SU-DHL-6 (cell line): ENCODE data around the gene PRR20G.

ENCODE experiments used
- H2AFZ ChIP-seq: fragments of 200-600 bp; sonication (generic); 2 replicates; pipeline ENCODE4 v1.6.1; 2014; ENCODE audit warnings: low read depth, mild to moderate bottlenecking, moderate library complexity, mixed read lengths, antibody characterized with exemption, low read length; ENCODE audit not compliant: severe bottlenecking
- H3F3A ChIP-seq: fragments of 200-600 bp; shearing (Covaris generic); 2 replicates; pipeline ENCODE4 v1.6.0; 2016; ENCODE audit warnings: antibody characterized with exemption, mild to moderate bottlenecking; ENCODE audit not compliant: insufficient read depth
- H3K27ac ChIP-seq: fragments of 200-600 bp; sonication (generic); 2 replicates; pipeline ENCODE4 v1.5.1; 2016; ENCODE audit warnings: low read depth, mild to moderate bottlenecking, low read length, moderate library complexity, mixed read lengths
- H3K27me3 ChIP-seq: fragments of 200-600 bp; sonication (generic), shearing (Covaris generic); 2 replicates; pipeline ENCODE4 v1.6.0; 2014; ENCODE audit warnings: mild to moderate bottlenecking, low read length
- H3K36me3 ChIP-seq: fragments of 200-600 bp; sonication (generic); 2 replicates; pipeline ENCODE4 v1.6.1; 2014; ENCODE audit warnings: mild to moderate bottlenecking, low read length, mixed read lengths
- H3K4me2 ChIP-seq: fragments of 300-600, 200-600 bp; shearing (Covaris generic), sonication (generic); 2 replicates; pipeline ENCODE4 v1.6.0; 2014; ENCODE audit warnings: low read length, low read depth, mild to moderate bottlenecking; ENCODE audit not compliant: poor library complexity, severe bottlenecking
- H3K4me3 ChIP-seq: fragments of 200-600 bp; sonication (generic); 2 replicates; pipeline ENCODE4 v1.5.1; 2014; ENCODE audit warnings: antibody characterized with exemption, low read length, mild to moderate bottlenecking, mixed read lengths; ENCODE audit not compliant: insufficient read depth, poor library complexity, severe bottlenecking
- H3K79me2 ChIP-seq: fragments of 200-600 bp; sonication (generic); 2 replicates; pipeline ENCODE4 v1.6.1; 2014; ENCODE audit warnings: mild to moderate bottlenecking, low read length, moderate library complexity; ENCODE audit not compliant: insufficient read depth
- H3K9ac ChIP-seq: fragments of 200-600 bp; sonication (generic); 2 replicates; pipeline ENCODE4 v1.7.0; 2014; ENCODE audit warnings: mild to moderate bottlenecking, low read length
- H3K9me2 ChIP-seq: fragments of 200-600 bp; sonication (generic); replicated peaks from 2 replicates; pipeline ENCODE4 v1.6.1; 2014; ENCODE audit warnings: low read length; ENCODE audit not compliant: insufficient read depth
- H3K9me3 ChIP-seq: fragments of 200-600 bp; sonication (generic); 2 replicates; pipeline ENCODE4 v1.6.1; 2014; ENCODE audit warnings: low read length, mixed read lengths; ENCODE audit not compliant: insufficient read depth
- H4K20me1 ChIP-seq: fragments of 200-600 bp; sonication (generic); 2 replicates; pipeline ENCODE4 v1.6.1; 2014; ENCODE audit warnings: low read depth, mild to moderate bottlenecking, antibody characterized with exemption, low read length, moderate library complexity, mixed read lengths
- EZH2phosphoT487 ChIP-seq: fragments of 200-600 bp; sonication (generic), shearing (Covaris generic); conservative IDR thresholded peaks from 2 replicates; pipeline ENCODE4 v1.6.1; 2018; ENCODE audit warnings: mild to moderate bottlenecking, antibody characterized with exemption, low read length, moderate library complexity, mixed read lengths
- TF ChIP-seq, protein P1 (sequence below): fragments of 200-600 bp; sonication (generic); IDR thresholded peaks from one replicate; pipeline ENCODE4 v1.5.1; 2017; ENCODE audit warnings: antibody characterized with exemption, mild to moderate bottlenecking, low read length, moderate library complexity; ENCODE audit not compliant: insufficient read depth, poor library complexity, severe bottlenecking

PRR20G gene

DNA sequence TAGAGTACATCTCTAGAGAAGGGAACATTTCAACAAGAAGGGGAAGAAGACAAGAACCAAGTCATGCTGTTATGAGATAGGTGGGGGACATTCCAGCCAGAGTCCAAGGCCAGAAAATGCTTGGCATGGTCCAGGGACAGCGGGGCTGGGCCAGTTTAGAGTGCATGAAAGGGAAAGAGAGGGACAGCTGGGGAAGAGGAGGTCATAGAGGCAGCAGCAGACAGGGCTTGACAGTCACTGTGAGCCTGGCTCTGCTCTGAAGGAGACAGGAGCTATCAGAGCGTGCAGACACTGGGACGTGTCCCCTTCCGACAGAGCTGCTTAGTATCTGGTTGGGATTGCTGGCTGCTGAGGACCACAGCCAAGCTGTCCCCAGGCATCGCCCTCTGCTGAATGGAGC lies 35.7 kb upstream of the PRR20G start:
- no peaks in the 10 kb centered on the region for H3K36me3 ChIP-seq
- H3K9me3 ChIP-seq, result no peaks in the 10 kb centered on the region
- H3K4me3 ChIP-seq, result no peak overlapping the region
- no peaks in the 10 kb centered on the region for H3K27me3 ChIP-seq
- H2AFZ ChIP-seq, result no peak overlapping the region
- H4K20me1 ChIP-seq, result no peaks in the 10 kb centered on the region
- no peak overlapping the region for H3K9ac ChIP-seq
- no peak overlapping the region for H3K27ac ChIP-seq
- no peaks in the 10 kb centered on the region for H3K9me2 ChIP-seq
- H3K4me2 ChIP-seq, result no peak overlapping the region
- H3F3A ChIP-seq, result no peaks in the 10 kb centered on the region
- TF ChIP-seq EZH2phosphoT487, result no peak
- TF ChIP-seq, protein P1, sequence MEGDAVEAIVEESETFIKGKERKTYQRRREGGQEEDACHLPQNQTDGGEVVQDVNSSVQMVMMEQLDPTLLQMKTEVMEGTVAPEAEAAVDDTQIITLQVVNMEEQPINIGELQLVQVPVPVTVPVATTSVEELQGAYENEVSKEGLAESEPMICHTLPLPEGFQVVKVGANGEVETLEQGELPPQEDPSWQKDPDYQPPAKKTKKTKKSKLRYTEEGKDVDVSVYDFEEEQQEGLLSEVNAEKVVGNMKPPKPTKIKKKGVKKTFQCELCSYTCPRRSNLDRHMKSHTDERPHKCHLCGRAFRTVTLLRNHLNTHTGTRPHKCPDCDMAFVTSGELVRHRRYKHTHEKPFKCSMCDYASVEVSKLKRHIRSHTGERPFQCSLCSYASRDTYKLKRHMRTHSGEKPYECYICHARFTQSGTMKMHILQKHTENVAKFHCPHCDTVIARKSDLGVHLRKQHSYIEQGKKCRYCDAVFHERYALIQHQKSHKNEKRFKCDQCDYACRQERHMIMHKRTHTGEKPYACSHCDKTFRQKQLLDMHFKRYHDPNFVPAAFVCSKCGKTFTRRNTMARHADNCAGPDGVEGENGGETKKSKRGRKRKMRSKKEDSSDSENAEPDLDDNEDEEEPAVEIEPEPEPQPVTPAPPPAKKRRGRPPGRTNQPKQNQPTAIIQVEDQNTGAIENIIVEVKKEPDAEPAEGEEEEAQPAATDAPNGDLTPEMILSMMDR, result no peak
- H3K79me2 ChIP-seq, result no peaks in the 10 kb centered on the region

DNA sequence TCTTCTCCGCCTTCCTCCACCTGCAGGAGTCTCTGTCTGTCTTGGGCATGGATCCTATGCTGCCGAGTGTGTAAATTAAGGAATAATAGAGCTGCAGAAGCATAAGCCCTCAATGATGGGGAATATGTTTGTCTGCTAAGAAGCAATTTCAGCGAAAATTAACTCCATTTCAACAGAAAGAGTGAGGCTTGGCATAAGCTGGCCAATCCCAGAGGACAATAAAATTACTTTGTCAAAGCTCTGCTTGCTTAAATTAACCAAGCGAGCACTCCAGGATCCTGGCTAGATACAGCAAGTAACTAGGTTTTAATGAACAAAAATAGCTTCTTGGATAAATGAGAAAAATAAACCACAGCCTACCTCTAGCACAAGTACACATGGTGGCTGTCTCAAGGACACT lies 33.5 kb upstream of the PRR20G start:
- no peaks in the 10 kb centered on the region for H3K79me2 ChIP-seq
- no peaks in the 10 kb centered on the region for H3K36me3 ChIP-seq
- H4K20me1 ChIP-seq, result no peaks in the 10 kb centered on the region
- no peak overlapping the region for H3K4me2 ChIP-seq
- TF ChIP-seq, protein P1, result no peak
- TF ChIP-seq EZH2phosphoT487, result no peak
- H3F3A ChIP-seq, result no peaks in the 10 kb centered on the region
- H3K27me3 ChIP-seq, result no peaks in the 10 kb centered on the region
- no peak overlapping the region for H3K9ac ChIP-seq
- no peak overlapping the region for H3K27ac ChIP-seq
- H3K9me2 ChIP-seq, result no peaks in the 10 kb centered on the region
- H3K4me3 ChIP-seq, result no peak overlapping the region
- no peak overlapping the region for H2AFZ ChIP-seq
- H3K9me3 ChIP-seq, result no peaks in the 10 kb centered on the region

DNA sequence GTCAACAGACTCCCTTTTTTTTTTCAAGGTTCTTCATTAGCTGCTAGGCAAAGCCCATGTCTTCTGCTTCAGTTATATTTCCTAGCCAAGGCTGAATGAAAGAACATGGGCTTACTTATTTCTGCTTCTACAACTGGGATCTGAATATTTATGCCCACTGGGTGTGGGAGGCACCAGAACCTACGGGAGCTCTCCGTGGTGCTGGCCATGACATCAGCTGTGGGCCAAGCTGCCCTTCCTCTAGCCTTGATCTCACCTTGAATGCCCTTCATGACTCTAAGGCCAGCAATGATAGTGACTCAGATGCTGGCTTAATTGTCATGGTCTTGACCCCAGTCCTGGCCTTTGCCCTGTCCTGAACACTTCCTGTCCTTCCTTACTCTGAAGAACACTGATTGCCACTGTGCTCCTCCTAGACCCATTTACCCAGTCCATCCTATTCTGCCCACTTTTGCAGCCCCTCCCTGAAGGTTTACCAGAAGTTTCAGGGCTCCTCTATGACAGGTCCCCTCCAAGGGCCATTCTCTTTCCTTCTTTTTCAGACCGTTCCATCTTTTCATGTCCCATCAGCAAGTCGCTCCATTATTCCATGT lies 32.8 kb upstream of the PRR20G start:
- Histone ChIP-seq H3K79me2 (no peaks in the 10 kb centered on the region), H2AFZ (no peak overlapping the region), H3K4me3 (no peak overlapping the region), H3K27me3 (no peaks in the 10 kb centered on the region), H3K27ac (no peak overlapping the region), H4K20me1 (no peaks in the 10 kb centered on the region), H3K9me2 (no peaks in the 10 kb centered on the region), H3F3A (no peaks in the 10 kb centered on the region), H3K9me3 (no peaks in the 10 kb centered on the region), H3K9ac (no peak overlapping the region), H3K4me2 (no peak overlapping the region), H3K36me3 (no peaks in the 10 kb centered on the region)
- no peak for TF ChIP-seq EZH2phosphoT487
- TF ChIP-seq, protein P1, result no peak
